Measurements from ENCODE around the gene NISCH. TPM values are rescaled to one million over a fixed set of nuclear protein-coding genes. Genes with fewer than 3 reads are reported as not detected.

Gene NISCH
- polyA plus RNA-seq, 2 of the 4 experiments (the other 2 are of a cell fraction): 17.3 to 18.2 TPM

DNA sequence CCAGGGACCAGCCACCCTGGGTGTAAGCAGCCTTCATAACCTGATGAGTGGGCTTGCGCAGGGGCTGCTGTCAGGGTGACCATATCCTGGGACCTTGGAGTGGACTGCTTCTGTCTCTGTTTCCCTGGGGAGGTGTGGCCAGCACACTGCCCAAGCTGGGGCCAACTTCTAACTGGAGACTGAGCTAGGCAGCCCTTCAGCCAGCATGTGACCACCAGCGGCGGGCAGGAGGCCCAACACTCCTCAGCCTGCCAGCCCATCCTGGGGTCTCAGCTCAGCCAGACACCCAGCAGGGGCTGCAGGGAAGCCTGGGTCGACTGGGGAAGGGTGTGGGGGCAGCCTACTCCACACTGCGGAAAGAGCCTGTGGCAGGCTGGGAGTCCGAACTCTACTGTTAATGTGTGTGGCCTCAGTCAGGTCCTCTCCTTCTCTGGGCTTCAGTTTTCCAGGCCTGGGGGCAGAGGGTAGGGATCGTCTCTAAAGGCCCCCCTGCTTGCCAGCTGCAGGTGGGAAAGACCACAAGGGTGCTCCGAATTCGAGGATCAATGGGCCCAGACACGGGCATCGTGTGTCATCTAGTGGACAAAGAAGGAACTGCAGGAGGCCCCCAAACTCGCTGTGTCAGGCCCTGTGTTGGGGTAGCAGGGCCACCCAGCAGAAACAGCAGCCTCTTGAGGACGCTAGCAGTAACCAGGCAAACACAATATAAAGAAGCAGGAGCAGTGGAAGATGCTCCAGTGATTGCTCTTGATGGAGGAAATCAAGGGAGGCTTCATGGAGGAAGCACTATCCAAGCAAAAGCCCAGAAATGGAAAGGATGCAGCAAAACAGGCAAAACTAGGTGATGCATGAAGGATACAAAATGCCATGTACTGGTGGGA is 8.5 kb upstream of the NISCH start:
- H3K9me3 ChIP-seq: no peaks in the 10 kb centered on the region
- FAIRE-seq: no peak
- H3K4me1 ChIP-seq: peaks cover 14% of the 10 kb centered on the region
- TF ChIP-seq NFE2L2 (conservative IDR thresholded peaks at IDR 0.05; ENCODE audit: low read length) (no peak), MAZ (IDR thresholded peaks at IDR 0.05; ENCODE audit: borderline replicate concordance, low read depth, low read length) (no peak), SMC3 (IDR thresholded peaks at IDR 0.05) (peak; percentile 69), ZC3H11A (IDR thresholded peaks at IDR 0.05) (no peak), MAFK (IDR thresholded peaks at IDR 0.05; ENCODE audit: partially characterized antibody) (peak; percentile 45), CTCF (IDR thresholded peaks at IDR 0.05) (peak; percentile 77), RAD21 (conservative IDR thresholded peaks at IDR 0.05 in 1 of 2, IDR thresholded peaks at IDR 0.05 in 1 of 2) (peak; percentile 86 to 90), POLR2AphosphoS2 (conservative IDR thresholded peaks at IDR 0.05; ENCODE audit: low read length) (no peak), ZFP36 (IDR thresholded peaks at IDR 0.05; ENCODE audit: borderline replicate concordance, partially characterized antibody) (peak; percentile 84)
- ChIA-PET CTCF (interaction anchor here (0.7 to 14.4 kb wide), 28 partner anchors 10 to 446 kb away, joined by 3 to 351 read pairs (median 3); partner anchors contain the start of genes NISCH and TWF2), POLR2A (no interaction called here)
- H3K27ac ChIP-seq: no peak overlapping the region
- peak in 1 of 2 experiments; percentile 63 for DNase-seq (ENCODE audit: low read depth in 1 of 2, low spot score in 1 of 2)
- peak; percentile 40 to 73; a peak in 5 of 6 replicates for ATAC-seq
- H3K4me2 ChIP-seq: no peak overlapping the region
- H3K4me3 ChIP-seq: no peak overlapping the region
- 0% methylated on average over 7 of the region's 13 CpGs for WGBS (ENCODE audit: missing lambda C conversion rate)

DNA sequence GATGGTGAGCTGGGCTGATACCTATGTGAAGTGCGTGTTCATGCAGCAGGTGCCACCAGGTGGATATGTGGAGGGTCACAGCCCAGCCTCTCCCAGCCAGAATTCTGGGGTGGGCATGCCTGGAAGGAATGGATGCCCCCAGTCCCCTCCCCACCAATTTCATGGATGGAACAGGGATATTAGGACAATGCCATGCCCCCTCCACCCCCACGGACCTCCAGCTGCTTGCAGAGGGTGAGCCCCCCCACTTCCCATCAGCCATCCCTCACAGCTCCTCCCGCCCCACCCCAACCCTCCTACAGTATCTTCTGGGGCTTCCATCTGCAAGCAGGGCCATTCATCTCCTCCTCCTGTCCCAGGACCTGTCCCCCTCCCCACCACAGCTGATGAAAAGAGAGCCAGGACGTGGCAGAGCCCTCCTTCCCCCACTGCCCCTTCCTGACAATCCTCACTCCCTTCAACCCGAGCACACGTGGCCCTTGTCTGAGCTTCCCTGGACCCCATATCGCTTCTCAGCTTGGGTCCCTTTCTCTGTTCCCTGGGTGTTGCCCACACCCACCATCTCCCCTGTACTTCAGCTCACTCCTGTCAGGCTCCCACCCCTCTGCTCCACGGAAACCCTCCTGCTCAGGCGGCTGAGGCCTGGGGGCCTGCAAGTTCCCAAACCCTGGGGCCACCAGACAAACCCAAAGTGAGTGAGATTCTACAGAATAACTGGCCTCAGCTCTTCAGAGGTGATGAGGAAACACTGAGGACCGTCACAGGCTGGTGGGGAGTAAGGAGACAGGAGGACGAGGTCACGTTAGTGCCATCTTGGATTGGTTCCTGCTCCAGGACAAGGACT is 7.7 kb upstream of the NISCH start:
- H3K4me2 ChIP-seq: no peak overlapping the region
- H3K9me3 ChIP-seq: no peaks in the 10 kb centered on the region
- no peak for ATAC-seq
- H3K27ac ChIP-seq: 0 out of 6 replicates have a peak overlapping the region, but pooled peaks of 1 of the 2 experiments have one; percentile 22
- WGBS (ENCODE audit: missing lambda C conversion rate): 85% methylated on average over 9 of the region's 12 CpGs
- DNase-seq (ENCODE audit: low read depth in 1 of 2, low spot score in 1 of 2): no peak
- CTCF ChIA-PET: interaction anchor here (0.6 to 14.4 kb wide), 18 partner anchors 9 to 476 kb away, joined by 3 to 351 read pairs (median 4); partner anchors contain the start of gene NISCH
- H3K4me1 ChIP-seq: peaks cover 14% of the 10 kb centered on the region
- no peak for TF ChIP-seq HOXB5 (CRISPR knock-in tag; IDR thresholded peaks at IDR 0.05)
- no peak for TF ChIP-seq JUNB (IDR thresholded peaks at IDR 0.05)
- TF ChIP-seq SMC3 (IDR thresholded peaks at IDR 0.05): no peak
- no peak for TF ChIP-seq CEBPB (IDR thresholded peaks at IDR 0.05)
- TF ChIP-seq HEYL (CRISPR knock-in tag; IDR thresholded peaks at IDR 0.05): no peak
- TF ChIP-seq HDAC2 (IDR thresholded peaks at IDR 0.05): no peak
- no peak for TF ChIP-seq POLR2AphosphoS2 (conservative IDR thresholded peaks at IDR 0.05; ENCODE audit: low read length)
- no peak for TF ChIP-seq EHF (CRISPR knock-in tag; IDR thresholded peaks at IDR 0.05)
- TF ChIP-seq RNF2 (IDR thresholded peaks at IDR 0.05; ENCODE audit: borderline replicate concordance, low read depth): no peak
- TF ChIP-seq, protein P1, sequence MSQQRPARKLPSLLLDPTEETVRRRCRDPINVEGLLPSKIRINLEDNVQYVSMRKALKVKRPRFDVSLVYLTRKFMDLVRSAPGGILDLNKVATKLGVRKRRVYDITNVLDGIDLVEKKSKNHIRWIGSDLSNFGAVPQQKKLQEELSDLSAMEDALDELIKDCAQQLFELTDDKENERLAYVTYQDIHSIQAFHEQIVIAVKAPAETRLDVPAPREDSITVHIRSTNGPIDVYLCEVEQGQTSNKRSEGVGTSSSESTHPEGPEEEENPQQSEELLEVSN (IDR thresholded peaks at IDR 0.05; ENCODE audit: borderline replicate concordance, low read depth): no peak
- no peak for TF ChIP-seq FOSL2 (IDR thresholded peaks at IDR 0.05)
- TF ChIP-seq FOSL2 (CRISPR knock-in tag; IDR thresholded peaks at IDR 0.05): no peak
- TF ChIP-seq TP53 (CRISPR knock-in tag; IDR thresholded peaks at IDR 0.05): no peak
- TF ChIP-seq, protein P2, sequence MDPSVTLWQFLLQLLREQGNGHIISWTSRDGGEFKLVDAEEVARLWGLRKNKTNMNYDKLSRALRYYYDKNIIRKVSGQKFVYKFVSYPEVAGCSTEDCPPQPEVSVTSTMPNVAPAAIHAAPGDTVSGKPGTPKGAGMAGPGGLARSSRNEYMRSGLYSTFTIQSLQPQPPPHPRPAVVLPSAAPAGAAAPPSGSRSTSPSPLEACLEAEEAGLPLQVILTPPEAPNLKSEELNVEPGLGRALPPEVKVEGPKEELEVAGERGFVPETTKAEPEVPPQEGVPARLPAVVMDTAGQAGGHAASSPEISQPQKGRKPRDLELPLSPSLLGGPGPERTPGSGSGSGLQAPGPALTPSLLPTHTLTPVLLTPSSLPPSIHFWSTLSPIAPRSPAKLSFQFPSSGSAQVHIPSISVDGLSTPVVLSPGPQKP (IDR thresholded peaks at IDR 0.05; ENCODE audit: low read depth, low read length): no peak
- TF ChIP-seq SREBF2 (IDR thresholded peaks at IDR 0.05): no peak
- no peak for TF ChIP-seq HES2 (IDR thresholded peaks at IDR 0.05)
- no peak for TF ChIP-seq TFCP2L1 (CRISPR knock-in tag; IDR thresholded peaks at IDR 0.05)
- no peak for TF ChIP-seq ZFP36 (IDR thresholded peaks at IDR 0.05; ENCODE audit: borderline replicate concordance, partially characterized antibody)
- no peak for TF ChIP-seq ESRRA (IDR thresholded peaks at IDR 0.05; ENCODE audit: borderline replicate concordance, low read length)
- no peak for TF ChIP-seq HOXB13 (CRISPR knock-in tag; IDR thresholded peaks at IDR 0.05; ENCODE audit: low read depth)
- TF ChIP-seq JUN (IDR thresholded peaks at IDR 0.05): no peak
- no peak overlapping the region for H3K4me3 ChIP-seq
- no peak for FAIRE-seq
- POLR2A ChIA-PET: no interaction called here
